HFFc6 (cell line): ENCODE measurements around the gene KIF19. TPM values are rescaled to one million over a fixed set of nuclear protein-coding genes. Genes with fewer than 3 reads are reported as not detected.

ENCODE experiments used
- DNase-seq: peaks from one replicate; pipeline ENCODE4 v3.0.0-alpha.2; 2018
- H3K27ac Mint-ChIP-seq: 2 replicates; pipeline ENCODE4 v1.8.0; 2020; ENCODE audit warnings: mild to moderate bottlenecking, mixed read lengths
- H3K27me3 Mint-ChIP-seq: 2 replicates; pipeline ENCODE4 v1.8.0; 2021; ENCODE audit warnings: mild to moderate bottlenecking, moderate library complexity, mixed read lengths; ENCODE audit not compliant: insufficient read depth
- H3K36me3 Mint-ChIP-seq: 2 replicates; pipeline ENCODE4 v1.8.0; 2021; ENCODE audit warnings: low read depth, mixed read lengths
- H3K4me1 Mint-ChIP-seq: 2 replicates; pipeline ENCODE4 v1.8.0; 2020; ENCODE audit warnings: low read depth, mixed read lengths
- H3K4me3 Mint-ChIP-seq: 2 replicates; pipeline ENCODE4 v1.8.0; 2020; ENCODE audit warnings: mild to moderate bottlenecking, moderate library complexity, mixed read lengths
- H3K9me3 Mint-ChIP-seq: 2 replicates; pipeline ENCODE4 v1.8.0; 2020; ENCODE audit warnings: mild to moderate bottlenecking, mixed read lengths
- CTCF ChIP-seq: fragments of 200-600 bp; sonication (generic); IDR thresholded peaks from 2 replicates; pipeline ENCODE4 v1.5.0; 2021; ENCODE audit warnings: antibody characterized with exemption, mild to moderate bottlenecking
- total RNA-seq, 6 experiments: library from RNA; stranded (reverse); fragmentation: NEBNext Ultra II Directional; extraction: Animal tissue kit (Norgen Biotek cat#: 25700); gene quantifications; 2 replicates in 1 of 6; 3 replicates in 5 of 6; pipeline ENCODE4 v1.2.3, GENCODE V29; 2021

KIF19 gene
- total RNA-seq, 6 experiments from 2014 or later, result not detected

- Mint-ChIP-seq H3K9me3 (peaks cover 66% of the 10 kb centered on the region), H3K27ac (no peak overlapping the region), H3K27me3 (peaks cover 2% of the 10 kb centered on the region), H3K4me3 (no peak overlapping the region), H3K4me1 (no peaks in the 10 kb centered on the region), H3K36me3 (peaks cover 4% of the 10 kb centered on the region)
- TF ChIP-seq CTCF, result no peak
- no peak for DNase-seq
These were observed 7.6 kb upstream of the KIF19 start for GRCh38 chr17:74318391-74318790.

GRCh38 chr17:74324521-74324920, 1.5 kb upstream of the KIF19 start:
- Mint-ChIP-seq H3K36me3 (peaks cover 4% of the 10 kb centered on the region; the same call in 1 of the 2 replicates), H3K9me3 (peaks cover 61% of the 10 kb centered on the region), H3K27ac (no peak overlapping the region), H3K4me3 (no peak overlapping the region), H3K4me1 (no peaks in the 10 kb centered on the region), H3K27me3 (peaks cover 2% of the 10 kb centered on the region)
- no peak for TF ChIP-seq CTCF
- no peak for DNase-seq

GRCh38 chr17:74325376-74325742, 667 bp upstream of the KIF19 start:
- Mint-ChIP-seq H3K9me3 (peaks cover 58% of the 10 kb centered on the region), H3K27me3 (peaks cover 2% of the 10 kb centered on the region)

GRCh38 chr17:74326506-74326905, 480 bp downstream of the KIF19 start:
- no peak overlapping the region for H3K27ac Mint-ChIP-seq
- DNase-seq, result no peak
- no peaks in the 10 kb centered on the region for H3K4me1 Mint-ChIP-seq
- TF ChIP-seq CTCF, result no peak
- peaks cover 2% of the 10 kb centered on the region for H3K27me3 Mint-ChIP-seq
- H3K9me3 Mint-ChIP-seq, result peaks cover 52% of the 10 kb centered on the region
- H3K4me3 Mint-ChIP-seq, result no peak overlapping the region
- H3K36me3 Mint-ChIP-seq, result peaks cover 4% of the 10 kb centered on the region; the same call in 1 of the 2 replicates

More at GRCh38 chr17:74325376-74325742, 667 bp upstream of the KIF19 start:
- TF ChIP-seq CTCF, result no peak
- DNase-seq, result no peak
- peaks cover 4% of the 10 kb centered on the region; the same call in 1 of the 2 replicates for H3K36me3 Mint-ChIP-seq
- H3K27ac Mint-ChIP-seq, result no peak overlapping the region
- H3K4me1 Mint-ChIP-seq, result no peaks in the 10 kb centered on the region
- no peak overlapping the region for H3K4me3 Mint-ChIP-seq

GRCh38 chr17:74328487-74328886, 2.5 kb downstream of the KIF19 start:
- TF ChIP-seq CTCF, result no peak
- DNase-seq, result no peak
- Mint-ChIP-seq H3K4me1 (no peaks in the 10 kb centered on the region), H3K27ac (no peak overlapping the region), H3K9me3 (peaks cover 38% of the 10 kb centered on the region), H3K36me3 (no peaks in the 10 kb centered on the region), H3K4me3 (no peak overlapping the region), H3K27me3 (no peaks in the 10 kb centered on the region; the same call in 1 of the 2 replicates)

- Mint-ChIP-seq H3K27me3 (no peaks in the 10 kb centered on the region; the same call in 1 of the 2 replicates), H3K4me1 (no peaks in the 10 kb centered on the region), H3K27ac (no peak overlapping the region), H3K4me3 (no peak overlapping the region), H3K36me3 (no peaks in the 10 kb centered on the region), H3K9me3 (peaks cover 40% of the 10 kb centered on the region)
- DNase-seq, result no peak
- no peak for TF ChIP-seq CTCF
These were observed 3.4 kb downstream of the KIF19 start for GRCh38 chr17:74329378-74329777.
